ENCODE results near the gene AK2.
"Not testable (repeated sequence)": the region's sequence is repeated elsewhere in the genome, so short reads cannot be mapped to it uniquely, and the experiment has no call there.

GRCh38 chr1:33066477-33066876 is 29.8 kb upstream of the AK2 start:
- not testable (repeated sequence) for TF ChIP-seq POLR2A, CTCF, POLR2AphosphoS5 (IDR thresholded peaks at IDR 0.05)
